Progenitor cell of endocrine pancreas (in vitro differentiated cells): ENCODE results near the gene PDE6B. TPM values are rescaled to one million over a fixed set of nuclear protein-coding genes. Genes with fewer than 3 reads are reported as not detected.

Experiments used
- DNase-seq: peaks from one replicate; pipeline ENCODE4 v3.0.0; 2021; ENCODE audit warnings: low spot score; ENCODE audit not compliant: unreplicated experiment
- H3K27ac Mint-ChIP-seq: 2 replicates; pipeline ENCODE4 v1.8.0; 2021; ENCODE audit warnings: mild to moderate bottlenecking, moderate library complexity, mixed read lengths
- H3K27me3 Mint-ChIP-seq: 2 replicates; pipeline ENCODE4 v1.8.0; 2021; ENCODE audit warnings: mixed read lengths
- H3K36me3 Mint-ChIP-seq: 2 replicates; pipeline ENCODE4 v1.8.0; 2022; ENCODE audit warnings: mixed read lengths; ENCODE audit not compliant: insufficient read depth
- H3K4me1 Mint-ChIP-seq: 2 replicates; pipeline ENCODE4 v1.8.0; 2021; ENCODE audit warnings: low read depth, mixed read lengths
- H3K4me3 Mint-ChIP-seq: 2 replicates; pipeline ENCODE4 v1.8.0; 2021; ENCODE audit warnings: low read depth, mild to moderate bottlenecking, moderate library complexity, mixed read lengths
- H3K9me3 Mint-ChIP-seq: 2 replicates; pipeline ENCODE4 v1.8.0; 2021; ENCODE audit warnings: low read depth, mixed read lengths
- total RNA-seq: library from RNA; stranded (reverse); gene quantifications from 2 replicates; pipeline ENCODE4 v1.2.1, GENCODE V29; 2021
- TF ChIP-seq, protein P1 (sequence below): fragments of 200-600 bp; sonication (generic); IDR thresholded peaks from one replicate; pipeline ENCODE4 v1.5.0; 2021; ENCODE audit warnings: antibody characterized with exemption, mild to moderate bottlenecking; ENCODE audit not compliant: unreplicated experiment

PDE6B gene
- total RNA-seq, 1 donor from 2014 or later: 10.4 TPM

DNA sequence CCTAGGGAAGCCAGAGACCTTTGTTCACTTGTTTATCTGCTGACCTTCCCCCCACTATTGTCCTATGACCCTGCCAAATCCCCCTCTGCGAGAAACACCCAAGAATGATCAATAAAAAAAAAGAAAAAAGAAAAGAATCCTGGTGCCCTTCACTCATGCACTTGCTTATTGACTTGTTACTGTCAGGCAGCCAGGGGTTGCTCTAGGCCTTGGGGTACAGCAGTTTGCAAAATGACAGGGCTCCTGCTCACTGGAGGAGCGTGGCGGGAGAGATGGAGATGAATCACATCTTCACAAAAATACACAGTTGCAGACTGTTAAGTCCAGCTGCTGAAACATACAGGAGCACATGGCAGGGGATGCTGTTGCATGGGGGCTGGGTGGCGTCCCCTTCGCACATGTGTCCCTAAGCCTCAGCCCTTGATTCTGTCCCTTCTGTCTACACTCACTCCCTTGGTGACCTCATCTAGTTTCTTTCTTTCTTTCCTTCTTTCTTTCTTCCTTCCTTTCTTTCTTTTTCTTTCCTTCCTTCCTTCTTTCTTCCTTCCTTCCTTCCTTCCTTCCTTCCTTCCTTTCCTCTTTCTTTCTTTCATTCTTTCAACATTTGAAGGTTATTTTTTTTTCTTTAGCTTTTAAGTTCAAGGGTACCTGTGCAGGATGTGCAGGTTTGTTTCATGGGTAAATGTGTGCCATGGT is 32.4 kb upstream of the PDE6B start:
- TF ChIP-seq, protein P1, sequence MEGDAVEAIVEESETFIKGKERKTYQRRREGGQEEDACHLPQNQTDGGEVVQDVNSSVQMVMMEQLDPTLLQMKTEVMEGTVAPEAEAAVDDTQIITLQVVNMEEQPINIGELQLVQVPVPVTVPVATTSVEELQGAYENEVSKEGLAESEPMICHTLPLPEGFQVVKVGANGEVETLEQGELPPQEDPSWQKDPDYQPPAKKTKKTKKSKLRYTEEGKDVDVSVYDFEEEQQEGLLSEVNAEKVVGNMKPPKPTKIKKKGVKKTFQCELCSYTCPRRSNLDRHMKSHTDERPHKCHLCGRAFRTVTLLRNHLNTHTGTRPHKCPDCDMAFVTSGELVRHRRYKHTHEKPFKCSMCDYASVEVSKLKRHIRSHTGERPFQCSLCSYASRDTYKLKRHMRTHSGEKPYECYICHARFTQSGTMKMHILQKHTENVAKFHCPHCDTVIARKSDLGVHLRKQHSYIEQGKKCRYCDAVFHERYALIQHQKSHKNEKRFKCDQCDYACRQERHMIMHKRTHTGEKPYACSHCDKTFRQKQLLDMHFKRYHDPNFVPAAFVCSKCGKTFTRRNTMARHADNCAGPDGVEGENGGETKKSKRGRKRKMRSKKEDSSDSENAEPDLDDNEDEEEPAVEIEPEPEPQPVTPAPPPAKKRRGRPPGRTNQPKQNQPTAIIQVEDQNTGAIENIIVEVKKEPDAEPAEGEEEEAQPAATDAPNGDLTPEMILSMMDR: no peak
- peaks cover 41% of the 10 kb centered on the region for H3K27me3 Mint-ChIP-seq
- peaks cover 11% of the 10 kb centered on the region for H3K9me3 Mint-ChIP-seq
- no peak for DNase-seq
- H3K27ac Mint-ChIP-seq: no peak overlapping the region
- peaks cover 3% of the 10 kb centered on the region for H3K4me1 Mint-ChIP-seq
- H3K4me3 Mint-ChIP-seq: no peak overlapping the region
- H3K36me3 Mint-ChIP-seq: no peaks in the 10 kb centered on the region

DNA sequence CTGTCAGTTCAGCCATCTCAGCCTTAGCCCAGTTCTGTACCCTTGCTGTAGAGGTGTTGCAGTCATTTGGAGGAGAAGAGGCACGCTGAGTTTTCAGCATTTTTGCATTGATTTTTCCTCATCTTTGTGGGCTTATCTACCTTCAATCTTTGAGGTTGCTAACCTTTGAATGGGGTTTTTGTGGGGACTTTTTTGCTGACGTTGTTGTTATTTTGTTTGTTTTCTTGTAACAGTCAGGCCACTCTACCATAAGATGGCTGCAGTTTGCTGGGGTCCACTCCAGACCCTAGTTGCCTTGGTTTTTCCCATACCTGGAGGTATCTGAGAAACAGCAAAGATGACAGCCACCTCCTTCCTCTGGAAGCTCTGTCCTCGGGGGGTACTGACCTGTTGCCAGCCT is 26.4 kb upstream of the PDE6B start:
- Mint-ChIP-seq H3K4me1 (no peaks in the 10 kb centered on the region), H3K27ac (no peak overlapping the region), H3K27me3 (peaks cover 58% of the 10 kb centered on the region), H3K4me3 (no peak overlapping the region), H3K36me3 (no peaks in the 10 kb centered on the region), H3K9me3 (peaks cover 11% of the 10 kb centered on the region)
- TF ChIP-seq, protein P1: no peak
- DNase-seq: no peak

DNA sequence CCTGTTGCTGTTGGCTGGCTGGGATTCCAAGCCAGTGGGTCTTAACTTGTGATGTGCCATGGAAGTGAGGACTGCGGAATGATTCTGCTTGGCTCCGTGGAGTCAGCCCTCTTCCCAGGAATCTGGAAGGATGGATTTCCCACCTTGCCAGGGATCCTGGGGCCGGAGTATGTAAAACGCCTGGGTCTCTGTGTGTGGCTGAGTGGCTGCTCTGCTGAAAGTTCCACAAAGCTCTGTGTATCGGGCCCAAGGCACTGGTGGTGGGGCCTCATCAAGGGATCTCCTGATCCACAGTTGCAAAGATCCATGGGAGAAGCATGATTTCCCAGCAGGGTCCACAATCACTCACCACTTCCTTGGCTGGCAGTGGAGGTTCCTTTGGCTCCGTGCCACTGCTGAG is 25.2 kb upstream of the PDE6B start:
- Mint-ChIP-seq H3K4me1 (no peaks in the 10 kb centered on the region), H3K9me3 (peaks cover 2% of the 10 kb centered on the region), H3K27ac (no peak overlapping the region), H3K4me3 (no peak overlapping the region), H3K27me3 (peaks cover 54% of the 10 kb centered on the region), H3K36me3 (no peaks in the 10 kb centered on the region)
- no peak for DNase-seq
- TF ChIP-seq, protein P1: no peak

DNA sequence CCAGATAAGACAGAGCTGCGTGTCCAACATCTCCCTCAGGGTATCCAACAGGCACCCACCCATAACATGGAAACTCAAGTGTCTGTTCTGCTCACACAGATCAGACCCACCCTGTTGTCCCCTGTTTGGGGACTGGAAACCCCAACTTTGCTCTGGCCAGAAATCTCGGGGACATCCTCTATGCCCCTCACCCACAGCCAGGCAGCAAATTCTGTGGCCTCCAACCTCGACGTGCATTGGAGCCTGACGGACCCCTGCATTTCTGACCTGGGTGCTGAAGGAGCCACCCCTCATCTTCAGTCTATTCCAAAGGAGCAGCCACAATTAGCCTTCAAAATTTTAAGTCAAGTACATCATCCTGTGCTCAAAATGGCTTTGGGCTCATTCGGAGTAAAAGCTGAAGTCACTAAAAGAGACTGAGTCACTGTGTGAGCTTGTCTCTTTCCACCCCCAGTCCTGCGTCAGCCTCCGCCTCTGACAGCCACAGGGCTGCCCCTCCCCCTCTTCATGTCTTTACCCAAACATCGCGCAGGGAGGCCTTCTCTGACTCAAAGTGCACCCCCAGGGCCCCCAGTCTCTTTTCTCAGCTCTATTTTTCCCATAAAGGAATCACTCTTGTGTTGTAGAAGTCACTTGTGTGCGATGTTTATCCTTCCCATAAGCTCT is 24.4 kb upstream of the PDE6B start:
- DNase-seq: no peak
- Mint-ChIP-seq H3K4me1 (no peaks in the 10 kb centered on the region), H3K4me3 (no peak overlapping the region), H3K9me3 (no peaks in the 10 kb centered on the region), H3K27me3 (peaks cover 54% of the 10 kb centered on the region), H3K27ac (no peak overlapping the region), H3K36me3 (no peaks in the 10 kb centered on the region)
- TF ChIP-seq, protein P1: no peak

DNA sequence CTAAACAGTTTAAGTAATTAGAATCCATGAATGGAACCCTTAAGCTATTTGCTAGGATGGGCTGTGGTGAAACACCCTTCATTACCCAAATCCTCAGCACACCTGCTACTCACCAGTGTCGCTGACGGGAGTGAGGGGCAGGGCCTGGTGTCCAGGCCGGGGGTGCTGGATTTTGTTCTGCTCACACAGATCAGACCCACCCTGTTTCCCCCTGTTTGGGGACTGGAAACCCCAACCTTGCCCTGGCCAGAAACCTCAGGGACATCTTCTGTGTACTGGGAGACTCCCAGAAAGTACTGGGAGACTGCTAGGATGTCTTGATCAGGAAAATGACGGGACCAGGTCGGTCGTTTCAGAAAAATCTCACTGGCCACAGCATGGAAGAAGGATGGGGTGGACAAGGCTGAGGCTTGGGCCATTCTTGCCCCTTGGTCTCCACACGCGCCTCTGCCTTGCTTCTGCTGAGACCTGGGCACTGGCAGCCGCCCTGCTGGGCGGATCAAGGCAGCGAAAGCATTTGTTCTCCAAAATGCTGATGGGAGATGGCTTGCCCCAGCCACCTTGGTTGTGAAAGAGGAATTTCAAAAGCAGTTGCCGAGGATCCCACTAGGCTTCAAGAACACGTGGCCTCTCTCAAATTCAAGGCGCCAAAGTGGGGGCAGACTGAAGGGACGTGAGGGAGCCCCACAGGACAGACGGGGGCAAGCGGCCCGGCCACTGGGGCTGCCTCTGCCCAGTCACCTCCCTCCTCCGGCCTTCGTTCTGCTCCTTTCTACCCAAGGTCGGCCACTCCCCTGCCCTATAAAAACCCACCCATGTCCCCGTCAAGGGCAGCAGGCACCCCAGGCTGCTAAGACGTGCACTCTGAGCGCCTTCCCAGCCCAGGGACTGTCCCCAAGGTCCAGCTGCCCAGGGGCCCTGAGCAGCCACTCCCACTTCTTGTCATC is 23.5 kb upstream of the PDE6B start:
- no peak for DNase-seq
- Mint-ChIP-seq H3K27me3 (peaks cover 48% of the 10 kb centered on the region), H3K9me3 (no peaks in the 10 kb centered on the region), H3K4me3 (no peak overlapping the region), H3K36me3 (no peaks in the 10 kb centered on the region), H3K27ac (no peak overlapping the region), H3K4me1 (no peaks in the 10 kb centered on the region)
- TF ChIP-seq, protein P1: no peak
